Measurements from ENCODE around the gene SLC25A23. TPM values are rescaled to one million over a fixed set of nuclear protein-coding genes. Genes with fewer than 3 reads are reported as not detected.

SLC25A23 gene
- total and polyA plus RNA-seq, 2 of the 4 experiments (the other 2 are of a cell fraction) = 7.0 to 7.6 TPM

GRCh38 chr19:6500837-6501739 is 41.5 kb upstream of the SLC25A23 start:
- Histone ChIP-seq H3K36me3 (ENCODE audit: control insufficient read depth, insufficient read depth, low read length) (no peaks in the 10 kb centered on the region), H4K91ac (ENCODE audit: insufficient read depth, low read depth, low read length) (no peak overlapping the region), H2AFZ (replicated peaks; ENCODE audit: low read length, poor library complexity) (no peak overlapping the region), H3K14ac (replicated peaks; ENCODE audit: low read depth, low read length) (no peak overlapping the region), H3K4me1 (ENCODE audit: control insufficient read depth, insufficient read depth, low read length) (no peaks in the 10 kb centered on the region), H3K56ac (ENCODE audit: extremely low read depth, insufficient read depth, low read length) (no peak overlapping the region), H3K9me3 (ENCODE audit: control insufficient read depth, insufficient read depth, low read length) (no peaks in the 10 kb centered on the region), H3K27me3 (ENCODE audit: control insufficient read depth, insufficient read depth, low read length) (peaks cover 23% of the 10 kb centered on the region), H3K9ac (ENCODE audit: low read depth, low read length) (no peak overlapping the region), H3K4me2 (ENCODE audit: low read depth, low read length) (no peak overlapping the region), H4K8ac (ENCODE audit: low read depth in 2 of 2, low read length in 2 of 2) (no peak overlapping the region), H3K79me1 (ENCODE audit: low read depth in 1 of 2, low read length in 2 of 2) (no peaks in the 10 kb centered on the region), H3K23ac (ENCODE audit: low read depth, low read length) (no peak overlapping the region), H3K4me3 (ENCODE audit: insufficient read depth, low read depth, low read length) (no peak overlapping the region), H3K18ac (ENCODE audit: low read depth, low read length) (no peak overlapping the region), H2AK5ac (ENCODE audit: low read depth, low read length) (no peak overlapping the region), H2BK20ac (ENCODE audit: low read depth, low read length) (no peak overlapping the region), H4K5ac (ENCODE audit: low read depth, low read length) (no peak overlapping the region), H4K20me1 (ENCODE audit: insufficient read depth, low read length) (no peaks in the 10 kb centered on the region), H2BK5ac (ENCODE audit: low read depth, low read length, poor library complexity, severe bottlenecking) (no peak overlapping the region), H3K27ac (ENCODE audit: insufficient read depth, low read length) (no peak overlapping the region), H3K9me1 (ENCODE audit: insufficient read depth, low read length) (no peaks in the 10 kb centered on the region), H2BK120ac (ENCODE audit: low read depth, low read length) (no peak overlapping the region), H3K4ac (ENCODE audit: low read depth, low read length) (no peak overlapping the region), H2AK9ac (replicated peaks; ENCODE audit: low read depth, low read length, poor library complexity) (no peak overlapping the region), H2BK15ac (ENCODE audit: low read depth, low read length) (no peak overlapping the region)
- ATAC-seq (ENCODE audit: low read depth) (no peak), DNase-seq (no peak)
- intact Hi-C loops (cut with micrococcal nuclease) (no loop called here), in situ Hi-C loops (cut with MboI; ENCODE audit: low sequenced_read_pairs) (no loop called here), dilution Hi-C loops (cut with HindIII; ENCODE audit: low sequenced_read_pairs, unreplicated experiment) (no loop called here)
- TF ChIP-seq MXI1 (IDR thresholded peaks at IDR 0.05; ENCODE audit: borderline replicate concordance, low read depth, low read length) (no peak), RCOR1 (IDR thresholded peaks at IDR 0.05; ENCODE audit: insufficient replicate concordance, low read length) (no peak), POLR2A (IDR thresholded peaks at IDR 0.05; ENCODE audit: low read depth, low read length) (no peak), RFX5 (IDR thresholded peaks at IDR 0.05; ENCODE audit: low read depth, low read length) (no peak), USF2 (IDR thresholded peaks at IDR 0.05; ENCODE audit: low read depth, low read length) (no peak), RAD21 (IDR thresholded peaks at IDR 0.05; ENCODE audit: low read length) (no peak), CTCF (conservative IDR thresholded peaks at IDR 0.05; ENCODE audit: low read depth, low read length) (no peak), MAZ (IDR thresholded peaks at IDR 0.05; ENCODE audit: borderline replicate concordance, low read depth, low read length) (no peak), CHD1 (IDR thresholded peaks at IDR 0.05; ENCODE audit: low read depth, low read length) (no peak), FOS (IDR thresholded peaks at IDR 0.05; ENCODE audit: low read depth, low read length) (no peak), NFE2L2 (IDR thresholded peaks at IDR 0.05; ENCODE audit: low read depth, low read length) (no peak)
- BruUV-seq (replicated peaks) = no TSS peak
- whole genome bisulfite sequencing, 2 experiments (ENCODE audit: extremely low coverage in 2 of 2, insufficient read length in 1 of 2) = 56% methylated on average over 6 of the region's 24 CpGs; no CpG with 5 or more reads in 1 of the 2 experiments
- ChIA-PET POLR2A (ENCODE audit: unreplicated experiment) (no interaction called here), CTCF (interaction anchor here (0.6 kb wide), 1 partner anchor 130 kb away, joined by 3 read pairs; no protein-coding TSS in a partner anchor)
